ENCODE data around the gene FOXP1.
A peak's percentile ranks its signal among the peaks of the same experiment; 100 is the strongest.

FOXP1 gene

DNA sequence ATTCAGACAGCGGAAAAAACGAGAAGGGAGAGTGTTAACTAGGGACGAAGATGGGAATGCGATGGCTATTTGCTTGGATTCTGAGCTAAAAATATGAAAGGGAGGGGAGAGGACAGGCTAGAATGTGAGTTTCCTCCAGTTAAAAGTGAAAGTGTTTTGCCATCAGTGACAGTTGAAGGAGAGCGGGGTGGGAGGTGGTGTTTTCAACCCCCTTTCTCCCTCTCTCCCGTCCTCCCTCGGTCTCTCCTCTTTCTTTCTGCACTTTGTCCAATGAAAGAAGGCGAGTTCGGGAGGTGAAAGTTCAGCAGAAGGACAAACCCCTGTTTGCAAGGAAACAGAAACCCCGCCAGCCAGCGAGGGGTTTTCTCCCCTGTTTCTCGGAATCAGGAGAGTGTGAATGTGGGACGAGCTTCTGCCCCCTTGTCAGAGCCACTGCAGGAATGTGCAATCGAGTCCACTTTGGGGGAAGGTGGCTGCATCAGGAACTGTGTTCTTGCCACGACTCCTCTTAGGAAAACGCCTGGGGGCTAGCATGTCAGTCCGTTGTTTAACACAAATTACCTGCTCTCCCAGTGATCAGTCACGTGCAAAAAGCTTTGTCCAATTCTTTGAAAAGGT, 975 bp upstream of the FOXP1 start:
- peak in 1 of 2 experiments; percentile 56 for DNase-seq (ENCODE audit: low read depth in 1 of 2, low spot score in 1 of 2)
- in situ Hi-C loops (cut with HindIII; ENCODE audit: low pct_unique_long_range_greater_than_20kb, low sequenced_read_pairs) = no loop called here
- no peak for TF ChIP-seq JUND (IDR thresholded peaks at IDR 0.05; ENCODE audit: low read depth)

DNA sequence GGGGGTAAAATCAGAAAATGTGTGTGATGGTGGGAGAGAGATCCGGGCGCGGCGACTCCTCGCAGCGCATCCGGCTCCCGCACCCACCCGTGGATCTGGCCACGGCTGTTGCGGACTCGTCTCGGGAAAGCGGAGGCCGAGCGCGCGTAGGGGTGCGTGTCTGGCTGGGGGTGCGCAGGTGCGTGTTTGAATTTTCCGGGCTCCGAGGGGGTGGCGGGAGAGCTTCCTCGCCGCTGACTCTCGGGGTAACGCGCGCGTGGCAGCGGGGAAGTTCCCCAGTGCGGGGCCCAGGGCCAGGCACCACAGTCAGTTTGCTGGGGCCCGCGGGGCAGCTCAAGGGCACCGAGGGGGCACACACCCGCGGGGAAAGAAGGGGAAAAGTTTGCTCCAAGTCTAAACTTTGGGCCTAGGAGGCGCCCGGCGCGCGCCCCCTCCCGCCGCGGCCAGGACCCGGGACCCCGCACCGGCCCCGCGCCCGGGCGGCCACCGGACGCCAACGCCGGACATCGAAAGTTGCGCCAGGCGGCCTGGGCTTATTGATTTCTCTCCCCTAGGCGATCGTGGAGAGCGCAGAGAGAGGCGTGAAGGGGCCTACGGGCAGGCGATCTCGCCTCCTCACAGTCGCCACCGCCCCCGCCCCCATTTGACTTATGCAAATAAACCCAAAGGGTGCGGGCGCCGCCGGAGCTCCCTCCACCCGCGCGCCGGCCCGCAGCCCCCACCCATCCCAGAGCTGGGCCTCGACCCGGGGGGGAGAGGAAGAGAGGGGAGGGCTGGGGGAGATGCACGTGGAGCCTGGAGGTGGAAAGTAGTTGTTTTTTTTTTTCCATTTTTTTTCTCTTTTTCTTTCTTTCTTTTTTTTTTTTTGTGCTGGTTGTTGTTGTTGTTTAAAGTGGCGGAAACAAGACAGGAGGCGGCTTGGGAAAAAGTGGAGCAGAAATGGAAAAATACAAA, 639 bp downstream of the FOXP1 start:
- DNase-seq (ENCODE audit: low read depth in 1 of 2, low spot score in 1 of 2) = peak in 1 of 2 experiments; percentile 50
- TF ChIP-seq JUND (IDR thresholded peaks at IDR 0.05; ENCODE audit: low read depth) = no peak
- in situ Hi-C loops (cut with HindIII; ENCODE audit: low pct_unique_long_range_greater_than_20kb, low sequenced_read_pairs) = no loop called here

GRCh38 chr3:71582036-71582611, 1.4 kb downstream of the FOXP1 start:
- TF ChIP-seq JUND (IDR thresholded peaks at IDR 0.05; ENCODE audit: low read depth) = no peak
- in situ Hi-C loops (cut with HindIII; ENCODE audit: low pct_unique_long_range_greater_than_20kb, low sequenced_read_pairs) = no loop called here
- peak; percentile 10 to 49 for DNase-seq (ENCODE audit: low read depth in 1 of 2, low spot score in 1 of 2)

GRCh38 chr3:71581457-71582035, 2.0 kb downstream of the FOXP1 start:
- peak in 1 of 2 experiments; percentile 18 for DNase-seq (ENCODE audit: low read depth in 1 of 2, low spot score in 1 of 2)
- TF ChIP-seq JUND (IDR thresholded peaks at IDR 0.05; ENCODE audit: low read depth) = no peak
- in situ Hi-C loops (cut with HindIII; ENCODE audit: low pct_unique_long_range_greater_than_20kb, low sequenced_read_pairs) = no loop called here

GRCh38 chr3:71580636-71581456, 2.7 kb downstream of the FOXP1 start:
- no peak for TF ChIP-seq JUND (IDR thresholded peaks at IDR 0.05; ENCODE audit: low read depth)
- in situ Hi-C loops (cut with HindIII; ENCODE audit: low pct_unique_long_range_greater_than_20kb, low sequenced_read_pairs) = no loop called here
- DNase-seq (ENCODE audit: low read depth in 1 of 2, low spot score in 1 of 2) = no peak

- in situ Hi-C loops (cut with HindIII; ENCODE audit: low pct_unique_long_range_greater_than_20kb, low sequenced_read_pairs) = no loop called here
- DNase-seq (ENCODE audit: low read depth in 1 of 2, low spot score in 1 of 2) = no peak
Measured at GRCh38 chr3:71579935-71580406, 3.6 kb downstream of the FOXP1 start.

GRCh38 chr3:71579326-71579934, 4.1 kb downstream of the FOXP1 start:
- in situ Hi-C loops (cut with HindIII; ENCODE audit: low pct_unique_long_range_greater_than_20kb, low sequenced_read_pairs) = no loop called here
- no peak for DNase-seq (ENCODE audit: low read depth in 1 of 2, low spot score in 1 of 2)
- TF ChIP-seq JUND (IDR thresholded peaks at IDR 0.05; ENCODE audit: low read depth) = no peak

More at GRCh38 chr3:71579935-71580406, 3.6 kb downstream of the FOXP1 start:
- no peak for TF ChIP-seq JUND (IDR thresholded peaks at IDR 0.05; ENCODE audit: low read depth)

DNA sequence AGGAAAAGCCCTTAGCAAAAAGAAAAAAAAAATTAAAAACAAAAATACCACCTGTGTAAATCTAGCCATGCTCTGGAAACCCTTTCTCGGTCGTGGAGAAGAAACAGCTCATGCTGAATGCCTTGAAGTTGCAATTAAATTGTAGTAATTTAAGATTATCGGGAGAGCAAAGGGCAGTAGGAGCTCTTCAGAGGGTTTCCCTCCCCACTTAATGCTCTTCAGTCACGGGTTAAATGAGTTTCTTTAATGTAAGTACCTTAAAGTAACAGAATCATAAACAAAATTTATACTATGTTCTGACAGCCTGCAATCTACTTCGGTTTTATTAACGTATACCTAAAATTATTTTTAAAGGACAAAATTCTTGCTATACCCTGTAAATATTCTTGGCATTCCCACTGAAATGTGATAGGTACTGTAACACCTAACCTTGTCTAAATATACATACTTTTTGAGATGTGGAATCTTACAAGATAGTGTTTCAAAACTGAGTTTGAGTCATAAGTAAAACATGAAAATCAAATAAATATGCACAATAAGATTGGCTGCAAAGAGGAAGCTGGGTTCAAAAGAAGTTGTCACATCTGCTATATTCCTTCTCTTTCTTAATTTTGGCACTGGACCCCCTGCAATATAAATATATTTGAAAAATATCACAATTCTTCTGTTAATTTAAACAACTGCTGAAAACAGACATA, 5.3 kb downstream of the FOXP1 start:
- TF ChIP-seq JUND (IDR thresholded peaks at IDR 0.05; ENCODE audit: low read depth) = no peak
- DNase-seq (ENCODE audit: low read depth in 1 of 2, low spot score in 1 of 2) = no peak
- in situ Hi-C loops (cut with HindIII; ENCODE audit: low pct_unique_long_range_greater_than_20kb, low sequenced_read_pairs) = no loop called here

GRCh38 chr3:71577011-71577410, 6.5 kb downstream of the FOXP1 start:
- in situ Hi-C loops (cut with HindIII; ENCODE audit: low pct_unique_long_range_greater_than_20kb, low sequenced_read_pairs) = no loop called here
- no peak for DNase-seq (ENCODE audit: low read depth in 1 of 2, low spot score in 1 of 2)
- TF ChIP-seq JUND (IDR thresholded peaks at IDR 0.05; ENCODE audit: low read depth) = no peak

GRCh38 chr3:71575433-71575832, 8.1 kb downstream of the FOXP1 start:
- DNase-seq (ENCODE audit: low read depth in 1 of 2, low spot score in 1 of 2) = no peak
- no peak for TF ChIP-seq JUND (IDR thresholded peaks at IDR 0.05; ENCODE audit: low read depth)
- in situ Hi-C loops (cut with HindIII; ENCODE audit: low pct_unique_long_range_greater_than_20kb, low sequenced_read_pairs) = no loop called here

DNA sequence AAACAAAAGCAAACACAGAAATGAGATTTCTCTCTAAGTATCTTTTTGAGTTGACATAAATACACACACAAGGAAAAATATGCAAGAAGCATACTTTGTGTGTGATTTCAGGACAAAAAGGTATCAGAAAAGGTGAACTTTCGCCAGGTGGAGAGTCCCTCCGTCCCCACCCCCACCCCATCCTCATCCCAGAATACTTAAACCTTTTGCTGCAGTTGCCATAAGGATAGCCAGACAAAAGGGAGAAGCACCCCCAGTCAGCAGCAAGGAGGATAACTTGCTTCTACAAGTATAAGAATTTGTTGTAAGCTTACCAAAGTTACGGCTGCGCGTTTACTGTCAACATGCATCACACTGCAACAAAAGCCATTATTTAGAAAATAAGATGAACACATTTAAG, 10.3 kb downstream of the FOXP1 start:
- in situ Hi-C loops (cut with HindIII; ENCODE audit: low pct_unique_long_range_greater_than_20kb, low sequenced_read_pairs) = no loop called here
- no peak for TF ChIP-seq JUND (IDR thresholded peaks at IDR 0.05; ENCODE audit: low read depth)
- no peak for DNase-seq (ENCODE audit: low read depth in 1 of 2, low spot score in 1 of 2)
